COR-L47 (cell line): ENCODE data around the gene COMMD4.
"Not testable (repeated sequence)": the region's sequence is repeated elsewhere in the genome, so short reads cannot be mapped to it uniquely, and the experiment has no call there.

Experiments used
- DNase-seq: peaks from one replicate; lab custom pipeline; 2025; lab: John Stamatoyannopoulos, UW

COMMD4 gene

GRCh38 chr15:75335705-75336355 lies at the start of gene COMMD4:
TSS of gene COMMD4 (plus strand) at chr15:75336063. CDS start at chr15:75336090, 27 bp downstream.
- DNase-seq, result peak; percentile 96

- not testable (repeated sequence) for DNase-seq
These were observed 42.2 kb upstream of the COMMD4 start for GRCh38 chr15:75293660-75294059.

- DNase-seq, result not testable (repeated sequence)
These were observed 37.1 kb upstream of the COMMD4 start for GRCh38 chr15:75298541-75299310.

- DNase-seq, result not testable (repeated sequence)
These were observed 36.6 kb upstream of the COMMD4 start for GRCh38 chr15:75299311-75299688.

GRCh38 chr15:75300026-75300425 lies 35.8 kb upstream of the COMMD4 start:
- not testable (repeated sequence) for DNase-seq

- no peak for DNase-seq
These were observed 33.5 kb upstream of the COMMD4 start for GRCh38 chr15:75302318-75302717.

GRCh38 chr15:75302753-75303152 lies 33.1 kb upstream of the COMMD4 start:
- not testable (repeated sequence) for DNase-seq

- no peak for DNase-seq
These were observed 29.7 kb upstream of the COMMD4 start for GRCh38 chr15:75306188-75306587.

- DNase-seq, result peak; percentile 61
These were observed 28.0 kb upstream of the COMMD4 start for GRCh38 chr15:75307778-75308390.

GRCh38 chr15:75309711-75310110 lies 26.2 kb upstream of the COMMD4 start:
- no peak for DNase-seq

GRCh38 chr15:75312548-75312947 lies 23.3 kb upstream of the COMMD4 start:
- DNase-seq, result not testable (repeated sequence)

GRCh38 chr15:75313116-75313845 lies 22.6 kb upstream of the COMMD4 start:
- DNase-seq, result no peak

GRCh38 chr15:75314552-75315290 lies 21.1 kb upstream of the COMMD4 start:
- DNase-seq, result no peak

GRCh38 chr15:75319231-75319897 lies 16.5 kb upstream of the COMMD4 start:
- DNase-seq, result not testable (repeated sequence)

- DNase-seq, result no peak
These were observed 14.2 kb upstream of the COMMD4 start for GRCh38 chr15:75321711-75322110.

GRCh38 chr15:75325922-75326321 lies 9.9 kb upstream of the COMMD4 start:
- DNase-seq, result no peak

GRCh38 chr15:75327005-75327404 lies 8.9 kb upstream of the COMMD4 start:
- no peak for DNase-seq

GRCh38 chr15:75327491-75327890 lies 8.4 kb upstream of the COMMD4 start:
- no peak for DNase-seq

GRCh38 chr15:75328493-75329314 lies 7.2 kb upstream of the COMMD4 start:
- DNase-seq, result no peak

- DNase-seq, result no peak
These were observed 6.3 kb upstream of the COMMD4 start for GRCh38 chr15:75329571-75329970.
